WTC11 (cell line): Measurements from ENCODE around the gene MRC1. TPM values are rescaled to one million over a fixed set of nuclear protein-coding genes. Genes with fewer than 3 reads are reported as not detected.

Experiments
- ATAC-seq: fragments of 200-7000 bp; cut with Tn5 transposase; 2 replicates; pipeline ENCODE4 v1.10.0; 2021; ENCODE audit warnings: mild to moderate bottlenecking, moderate library complexity
- CTCF ChIA-PET: fragments of 300-600 bp; sonication (Branson Sonifier 250); formaldehyde crosslinking; loops from one replicate; lab custom pipeline; 2021; ENCODE audit warnings: antibody characterized with exemption; lab: Charles Lee
- POLR2A ChIA-PET: fragments of 350-600 bp; sonication (Branson Sonifier 250); formaldehyde crosslinking; loops from one replicate; lab custom pipeline; 2021; ENCODE audit warnings: antibody characterized with exemption; lab: Charles Lee
- DNase-seq: peaks from one replicate; pipeline ENCODE4 v3.0.0; 2021; ENCODE audit warnings: low spot score
- H3K27ac Mint-ChIP-seq: 2 replicates; pipeline ENCODE4 v1.8.0; 2021; ENCODE audit warnings: mixed read lengths
- H3K27me3 Mint-ChIP-seq: 2 replicates; pipeline ENCODE4 v1.8.0; 2021; ENCODE audit warnings: low read depth, mild to moderate bottlenecking, moderate library complexity, mixed read lengths
- H3K36me3 Mint-ChIP-seq: 2 replicates; pipeline ENCODE4 v1.8.0; 2021; ENCODE audit warnings: mixed read lengths
- H3K4me1 Mint-ChIP-seq: 2 replicates; pipeline ENCODE4 v1.8.0; 2022; ENCODE audit warnings: mixed read lengths
- H3K4me3 Mint-ChIP-seq: 2 replicates; pipeline ENCODE4 v1.8.0; 2021; ENCODE audit warnings: mild to moderate bottlenecking, moderate library complexity, mixed read lengths
- H3K9me3 Mint-ChIP-seq: 2 replicates; pipeline ENCODE4 v1.8.0; 2021; ENCODE audit warnings: mixed read lengths
- ATF1 ChIP-seq: sonication (generic); formaldehyde crosslinking; IDR thresholded peaks from 2 replicates; pipeline ENCODE4 v1.8.1; 2023; ENCODE audit warnings: mild to moderate bottlenecking, moderate library complexity, missing genetic modification reagents
- CREB1 ChIP-seq: sonication (generic); formaldehyde crosslinking; IDR thresholded peaks from 2 replicates; pipeline ENCODE4 v1.8.0; 2023; ENCODE audit warnings: mild to moderate bottlenecking, missing genetic modification reagents
- CREM ChIP-seq: sonication (generic); formaldehyde crosslinking; IDR thresholded peaks from 2 replicates; pipeline ENCODE4 v1.8.1; 2022; ENCODE audit warnings: mild to moderate bottlenecking, missing genetic modification reagents, moderate library complexity
- GRHL2 ChIP-seq: fragments of 250-450 bp; sonication (Bioruptor Pico); IDR thresholded peaks from 2 replicates; pipeline ENCODE4 v1.8.0; 2022; ENCODE audit warnings: mild to moderate bottlenecking, moderate library complexity; ENCODE audit not compliant: insufficient replicate concordance, severe bottlenecking
- GTF2I ChIP-seq: fragments of 250-450 bp; sonication (Bioruptor Pico); conservative IDR thresholded peaks from 2 replicates; pipeline ENCODE4 v1.4.0; 2021; ENCODE audit warnings: mild to moderate bottlenecking
- IRF2 ChIP-seq: sonication (generic); formaldehyde crosslinking; IDR thresholded peaks from 2 replicates; pipeline ENCODE4 v1.8.0; 2022; ENCODE audit warnings: low read depth, missing genetic modification reagents, borderline replicate concordance
- JUN ChIP-seq: sonication (generic); formaldehyde crosslinking; IDR thresholded peaks from 2 replicates; pipeline ENCODE4 v1.8.0; 2023; ENCODE audit warnings: mild to moderate bottlenecking, missing genetic modification reagents
- KAT7 ChIP-seq: sonication (generic); formaldehyde crosslinking; IDR thresholded peaks from 2 replicates; pipeline ENCODE4 v1.8.1; 2023; ENCODE audit warnings: missing genetic modification reagents, mild to moderate bottlenecking, borderline replicate concordance
- MYBL2 ChIP-seq: sonication (generic); formaldehyde crosslinking; IDR thresholded peaks from 2 replicates; pipeline ENCODE4 v1.8.1; 2023; ENCODE audit warnings: mild to moderate bottlenecking, moderate library complexity, missing genetic modification reagents
- NFE2L1 ChIP-seq: sonication (generic); formaldehyde crosslinking; IDR thresholded peaks from 2 replicates; pipeline ENCODE4 v1.8.1; 2023; ENCODE audit warnings: missing genetic modification reagents
- OVOL2 ChIP-seq: fragments of 250-450 bp; sonication (Bioruptor Pico); IDR thresholded peaks from 2 replicates; pipeline ENCODE4 v1.9.0; 2021; ENCODE audit warnings: mild to moderate bottlenecking, borderline replicate concordance
- SMAD3 ChIP-seq: sonication (generic); formaldehyde crosslinking; IDR thresholded peaks from 2 replicates; pipeline ENCODE4 v1.8.0; 2022; ENCODE audit warnings: missing genetic modification reagents, mild to moderate bottlenecking, borderline replicate concordance
- ZNF317 ChIP-seq: sonication (generic); formaldehyde crosslinking; IDR thresholded peaks from 2 replicates; pipeline ENCODE4 v1.8.1; 2023; ENCODE audit warnings: low read depth, mild to moderate bottlenecking, moderate library complexity, missing genetic modification reagents, borderline replicate concordance
- total RNA-seq: library from RNA; stranded (reverse); gene quantifications from 3 replicates; pipeline ENCODE4 v1.2.3, GENCODE V29; 2021
- TF ChIP-seq, protein P1 (sequence below): sonication (generic); formaldehyde crosslinking; IDR thresholded peaks from 2 replicates; pipeline ENCODE4 v1.8.1; 2022; ENCODE audit warnings: mild to moderate bottlenecking, missing genetic modification reagents, moderate library complexity, borderline replicate concordance
- TF ChIP-seq, protein P2 (sequence below): fragments of 250-450 bp; sonication (Bioruptor Pico); conservative IDR thresholded peaks from 2 replicates; pipeline ENCODE4 v1.9.0; 2021; ENCODE audit warnings: mild to moderate bottlenecking
- TF ChIP-seq, protein P3 (sequence below): fragments of 250-450 bp; sonication (Bioruptor Pico); IDR thresholded peaks from 2 replicates; pipeline ENCODE4 v1.9.0; 2021; ENCODE audit warnings: mild to moderate bottlenecking, borderline replicate concordance
- TF ChIP-seq, protein P4 (sequence below): sonication (generic); formaldehyde crosslinking; IDR thresholded peaks from 2 replicates; pipeline ENCODE4 v1.8.1; 2022; ENCODE audit warnings: mild to moderate bottlenecking, moderate library complexity, missing genetic modification reagents

The MRC1 gene
- total RNA-seq, 1 experiment from 2014 or later, result 0.33 TPM

DNA sequence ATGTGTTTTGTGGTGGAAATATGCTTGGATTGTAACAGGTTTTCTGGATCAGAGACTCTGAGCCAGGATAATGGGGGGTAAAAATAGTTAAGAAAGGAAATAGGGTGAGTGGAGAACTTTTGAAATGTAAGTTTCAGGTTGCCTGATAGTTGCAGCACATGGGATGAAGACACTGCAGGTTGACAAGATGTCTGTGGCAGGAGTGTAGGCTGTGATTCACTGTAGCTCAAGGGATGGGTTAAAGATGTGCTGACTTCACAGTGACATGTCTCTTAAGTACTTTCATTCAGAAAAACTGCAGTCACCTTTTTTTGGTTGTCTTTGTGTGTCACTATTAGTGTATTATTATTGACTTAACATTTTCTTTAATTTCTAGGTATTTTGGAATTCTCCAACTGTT, 79.0 kb downstream of the MRC1 start:
- ChIA-PET CTCF (no interaction called here), POLR2A (no interaction called here)
- DNase-seq, result no peak
- no peak for ATAC-seq
- TF ChIP-seq, protein P1, sequence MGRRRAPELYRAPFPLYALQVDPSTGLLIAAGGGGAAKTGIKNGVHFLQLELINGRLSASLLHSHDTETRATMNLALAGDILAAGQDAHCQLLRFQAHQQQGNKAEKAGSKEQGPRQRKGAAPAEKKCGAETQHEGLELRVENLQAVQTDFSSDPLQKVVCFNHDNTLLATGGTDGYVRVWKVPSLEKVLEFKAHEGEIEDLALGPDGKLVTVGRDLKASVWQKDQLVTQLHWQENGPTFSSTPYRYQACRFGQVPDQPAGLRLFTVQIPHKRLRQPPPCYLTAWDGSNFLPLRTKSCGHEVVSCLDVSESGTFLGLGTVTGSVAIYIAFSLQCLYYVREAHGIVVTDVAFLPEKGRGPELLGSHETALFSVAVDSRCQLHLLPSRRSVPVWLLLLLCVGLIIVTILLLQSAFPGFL, result no peak
- TF ChIP-seq GRHL2 (no peak), NFE2L1 (CRISPR knock-in tag) (no peak)
- Mint-ChIP-seq H3K4me3 (no peak overlapping the region), H3K27me3 (no peaks in the 10 kb centered on the region), H3K36me3 (no peaks in the 10 kb centered on the region), H3K4me1 (no peaks in the 10 kb centered on the region), H3K9me3 (peaks cover 8% of the 10 kb centered on the region), H3K27ac (no peak overlapping the region)

DNA sequence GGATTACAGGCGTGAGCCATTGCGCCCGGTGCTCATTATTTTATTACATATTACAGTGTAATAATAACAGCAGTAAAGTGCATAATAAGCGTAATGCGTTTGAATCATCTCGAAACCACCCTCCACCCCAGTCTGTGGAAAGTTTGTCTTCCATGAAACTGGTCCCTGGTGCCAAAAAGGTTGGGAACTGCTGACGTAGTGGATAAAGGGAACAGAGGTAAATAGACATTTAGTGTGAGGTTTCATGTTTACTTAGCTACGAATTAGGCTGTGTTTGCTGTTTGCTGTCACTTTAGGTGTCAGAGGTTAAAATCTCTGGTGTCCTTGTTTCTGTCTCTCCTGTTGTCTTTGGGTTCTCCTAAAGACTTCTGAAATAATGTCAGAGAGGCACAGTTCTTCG, 82.3 kb downstream of the MRC1 start:
- no peak for ATAC-seq
- Mint-ChIP-seq H3K4me3 (no peak overlapping the region), H3K27ac (no peak overlapping the region), H3K27me3 (no peaks in the 10 kb centered on the region), H3K4me1 (no peaks in the 10 kb centered on the region), H3K9me3 (peaks cover 12% of the 10 kb centered on the region), H3K36me3 (peaks cover 9% of the 10 kb centered on the region)
- POLR2A ChIA-PET, result no interaction called here
- CTCF ChIA-PET, result no interaction called here
- TF ChIP-seq OVOL2 (CRISPR knock-in tag) (no peak), IRF2 (no peak), MYBL2 (CRISPR knock-in tag) (no peak), ATF1 (CRISPR knock-in tag) (no peak), SMAD3 (CRISPR knock-in tag) (no peak), GTF2I (CRISPR knock-in tag) (no peak), CREM (CRISPR knock-in tag) (no peak), CREB1 (CRISPR knock-in tag) (no peak), KAT7 (CRISPR knock-in tag) (no peak), ZNF317 (CRISPR knock-in tag) (no peak), JUN (CRISPR knock-in tag) (no peak)
- TF ChIP-seq, protein P2, sequence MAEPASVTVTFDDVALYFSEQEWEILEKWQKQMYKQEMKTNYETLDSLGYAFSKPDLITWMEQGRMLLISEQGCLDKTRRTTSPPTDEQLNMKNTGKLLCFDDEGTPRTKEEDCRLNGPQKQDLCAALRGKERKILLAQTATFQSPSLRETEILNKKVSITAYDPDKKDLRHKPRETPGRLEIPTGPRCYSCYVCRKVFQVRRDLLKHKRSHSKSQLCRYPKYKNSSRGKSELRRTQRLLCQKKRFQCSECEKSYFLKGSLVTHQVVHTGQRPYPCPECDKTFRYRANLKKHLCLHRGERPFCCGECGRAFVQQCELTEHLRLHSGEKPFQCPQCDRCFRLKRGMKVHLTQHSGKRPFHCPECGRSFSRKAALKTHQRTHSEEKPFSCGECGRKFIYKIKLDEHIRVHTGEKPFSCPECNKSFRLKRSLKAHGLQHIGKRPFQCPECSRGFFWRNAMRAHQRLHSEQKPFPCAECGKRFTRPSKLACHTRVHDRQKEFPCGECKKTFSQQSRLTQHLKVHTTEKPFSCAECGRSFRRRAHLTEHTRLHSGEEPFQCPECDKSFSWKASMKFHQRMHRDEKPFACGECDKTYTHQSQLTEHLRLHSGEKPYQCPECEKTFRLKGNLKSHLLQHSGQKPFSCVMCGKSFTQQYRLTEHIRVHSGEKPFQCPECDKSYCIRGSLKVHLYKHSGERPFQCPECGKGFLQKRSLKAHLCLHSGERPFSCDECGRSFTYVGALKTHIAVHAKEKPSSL (CRISPR knock-in tag), result no peak
- TF ChIP-seq, protein P3, sequence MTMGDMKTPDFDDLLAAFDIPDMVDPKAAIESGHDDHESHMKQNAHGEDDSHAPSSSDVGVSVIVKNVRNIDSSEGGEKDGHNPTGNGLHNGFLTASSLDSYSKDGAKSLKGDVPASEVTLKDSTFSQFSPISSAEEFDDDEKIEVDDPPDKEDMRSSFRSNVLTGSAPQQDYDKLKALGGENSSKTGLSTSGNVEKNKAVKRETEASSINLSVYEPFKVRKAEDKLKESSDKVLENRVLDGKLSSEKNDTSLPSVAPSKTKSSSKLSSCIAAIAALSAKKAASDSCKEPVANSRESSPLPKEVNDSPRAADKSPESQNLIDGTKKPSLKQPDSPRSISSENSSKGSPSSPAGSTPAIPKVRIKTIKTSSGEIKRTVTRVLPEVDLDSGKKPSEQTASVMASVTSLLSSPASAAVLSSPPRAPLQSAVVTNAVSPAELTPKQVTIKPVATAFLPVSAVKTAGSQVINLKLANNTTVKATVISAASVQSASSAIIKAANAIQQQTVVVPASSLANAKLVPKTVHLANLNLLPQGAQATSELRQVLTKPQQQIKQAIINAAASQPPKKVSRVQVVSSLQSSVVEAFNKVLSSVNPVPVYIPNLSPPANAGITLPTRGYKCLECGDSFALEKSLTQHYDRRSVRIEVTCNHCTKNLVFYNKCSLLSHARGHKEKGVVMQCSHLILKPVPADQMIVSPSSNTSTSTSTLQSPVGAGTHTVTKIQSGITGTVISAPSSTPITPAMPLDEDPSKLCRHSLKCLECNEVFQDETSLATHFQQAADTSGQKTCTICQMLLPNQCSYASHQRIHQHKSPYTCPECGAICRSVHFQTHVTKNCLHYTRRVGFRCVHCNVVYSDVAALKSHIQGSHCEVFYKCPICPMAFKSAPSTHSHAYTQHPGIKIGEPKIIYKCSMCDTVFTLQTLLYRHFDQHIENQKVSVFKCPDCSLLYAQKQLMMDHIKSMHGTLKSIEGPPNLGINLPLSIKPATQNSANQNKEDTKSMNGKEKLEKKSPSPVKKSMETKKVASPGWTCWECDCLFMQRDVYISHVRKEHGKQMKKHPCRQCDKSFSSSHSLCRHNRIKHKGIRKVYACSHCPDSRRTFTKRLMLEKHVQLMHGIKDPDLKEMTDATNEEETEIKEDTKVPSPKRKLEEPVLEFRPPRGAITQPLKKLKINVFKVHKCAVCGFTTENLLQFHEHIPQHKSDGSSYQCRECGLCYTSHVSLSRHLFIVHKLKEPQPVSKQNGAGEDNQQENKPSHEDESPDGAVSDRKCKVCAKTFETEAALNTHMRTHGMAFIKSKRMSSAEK, result no peak
- TF ChIP-seq, protein P4, sequence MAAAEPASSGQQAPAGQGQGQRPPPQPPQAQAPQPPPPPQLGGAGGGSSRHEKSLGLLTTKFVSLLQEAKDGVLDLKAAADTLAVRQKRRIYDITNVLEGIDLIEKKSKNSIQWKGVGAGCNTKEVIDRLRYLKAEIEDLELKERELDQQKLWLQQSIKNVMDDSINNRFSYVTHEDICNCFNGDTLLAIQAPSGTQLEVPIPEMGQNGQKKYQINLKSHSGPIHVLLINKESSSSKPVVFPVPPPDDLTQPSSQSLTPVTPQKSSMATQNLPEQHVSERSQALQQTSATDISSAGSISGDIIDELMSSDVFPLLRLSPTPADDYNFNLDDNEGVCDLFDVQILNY, result no peak
- no peak for DNase-seq
